Mesenchymal stem cell (in vitro differentiated cells and primary cell): Measurements from ENCODE around the gene CCDC92B.

ENCODE experiments used
- DNase-seq: peaks from one replicate; pipeline ENCODE4 v3.0.0-alpha.2; 2013
- H2AFZ ChIP-seq: one replicate; pipeline ENCODE4 v1.6.1; 2013; ENCODE audit warnings: low read depth, mild to moderate bottlenecking, control low read depth, inconsistent platforms, low read length, moderate library complexity
- H2AK5ac ChIP-seq: 2 replicates; pipeline ENCODE4 v1.6.1; 2013; ENCODE audit warnings: low read length, moderate library complexity, mild to moderate bottlenecking, inconsistent platforms; ENCODE audit not compliant: severe bottlenecking
- H2BK120ac ChIP-seq: one replicate; pipeline ENCODE4 v1.6.1; 2013; ENCODE audit warnings: low read depth, mild to moderate bottlenecking, inconsistent platforms, low read length, moderate library complexity
- H2BK12ac ChIP-seq, 2 experiments: one replicate each; pipeline ENCODE4 v1.6.1; 2013; ENCODE audit warnings: inconsistent platforms in 2 of 2, low read length in 2 of 2, mild to moderate bottlenecking in 2 of 2, moderate library complexity in 2 of 2, control low read depth in 1 of 2
- H2BK15ac ChIP-seq: one replicate; pipeline ENCODE4 v1.6.1; 2013; ENCODE audit warnings: mild to moderate bottlenecking, low read depth, inconsistent platforms; ENCODE audit not compliant: poor library complexity, severe bottlenecking
- H2BK5ac ChIP-seq: 2 replicates; pipeline ENCODE4 v1.6.1; 2013; ENCODE audit warnings: low read depth, mild to moderate bottlenecking, low read length, control low read depth, inconsistent platforms; ENCODE audit not compliant: poor library complexity, severe bottlenecking
- H3K14ac ChIP-seq, 2 experiments: one replicate each; pipeline ENCODE4 v1.6.1; 2013; ENCODE audit warnings: inconsistent platforms in 2 of 2, low read length in 2 of 2, control low read depth in 1 of 2, mild to moderate bottlenecking in 1 of 2, moderate library complexity in 1 of 2
- H3K18ac ChIP-seq, 2 experiments: one replicate each; pipeline ENCODE4 v1.6.1; 2013; ENCODE audit warnings: inconsistent platforms in 2 of 2, low read length in 2 of 2, control low read depth in 1 of 2, low read depth in 1 of 2, mild to moderate bottlenecking in 1 of 2
- H3K23ac ChIP-seq, 2 experiments: one replicate each; pipeline ENCODE4 v1.6.1; 2013; ENCODE audit warnings: inconsistent platforms in 2 of 2, low read length in 2 of 2, mild to moderate bottlenecking in 2 of 2, moderate library complexity in 2 of 2, control low read depth in 1 of 2
- H3K27ac ChIP-seq: 2 replicates; pipeline ENCODE4 v1.5.1; 2013; ENCODE audit warnings: mild to moderate bottlenecking, moderate library complexity, low read length, control low read depth, inconsistent platforms; ENCODE audit not compliant: poor library complexity, severe bottlenecking
- H3K27me3 ChIP-seq, 2 experiments: 2 replicates each; pipeline versions ENCODE4 v1.6.1 to v1.7.0; 2013; ENCODE audit warnings: low read length in 2 of 2, mild to moderate bottlenecking in 2 of 2, moderate library complexity in 2 of 2, control low read depth in 1 of 2, inconsistent platforms in 1 of 2; ENCODE audit not compliant: control insufficient read depth in 1 of 2, insufficient read depth in 1 of 2
- H3K36me3 ChIP-seq, 2 experiments: 2 replicates each; pipeline versions ENCODE4 v1.6.1 to v1.7.0; 2013; ENCODE audit warnings: low read length in 2 of 2, control low read depth in 1 of 2, inconsistent platforms in 1 of 2, low read depth in 1 of 2, mild to moderate bottlenecking in 1 of 2; ENCODE audit not compliant: insufficient read depth in 2 of 2, control insufficient read depth in 1 of 2
- H3K4ac ChIP-seq, 2 experiments: one replicate each; pipeline ENCODE4 v1.6.1; 2013; ENCODE audit warnings: inconsistent platforms in 2 of 2, low read length in 2 of 2, mild to moderate bottlenecking in 2 of 2, moderate library complexity in 2 of 2, control low read depth in 1 of 2, low read depth in 1 of 2
- H3K4me1 ChIP-seq: 2 replicates; pipeline ENCODE4 v1.6.1; 2013; ENCODE audit warnings: low read depth, low read length, control low read depth; ENCODE audit not compliant: control insufficient read depth, insufficient read depth
- H3K4me2 ChIP-seq: 2 replicates; pipeline ENCODE4 v1.6.1; 2013; ENCODE audit warnings: low read length, mild to moderate bottlenecking, inconsistent platforms; ENCODE audit not compliant: poor library complexity, severe bottlenecking
- H3K4me3 ChIP-seq, 2 experiments: 2 replicates each; pipeline versions ENCODE4 v1.5.1 to v1.7.0; 2013; ENCODE audit warnings: low read length in 2 of 2, mild to moderate bottlenecking in 2 of 2, control low read depth in 1 of 2, low read depth in 1 of 2; ENCODE audit not compliant: insufficient read depth in 1 of 2
- H3K79me1 ChIP-seq: replicated peaks from 2 replicates; pipeline ENCODE4 v1.6.1; 2013; ENCODE audit warnings: mild to moderate bottlenecking, control low read depth, low read length, inconsistent platforms; ENCODE audit not compliant: poor library complexity, severe bottlenecking
- H3K9ac ChIP-seq: 2 replicates; pipeline ENCODE4 v1.7.0; 2013; ENCODE audit warnings: mild to moderate bottlenecking, low read length, moderate library complexity
- H3K9me3 ChIP-seq: 2 replicates; pipeline ENCODE4 v1.7.0; 2013; ENCODE audit warnings: mild to moderate bottlenecking, low read length; ENCODE audit not compliant: control insufficient read depth
- H4K8ac ChIP-seq: one replicate; pipeline ENCODE4 v1.6.1; 2013; ENCODE audit warnings: inconsistent platforms, mild to moderate bottlenecking, low read length, moderate library complexity
- H4K91ac ChIP-seq: one replicate; pipeline ENCODE4 v1.6.1; 2013; ENCODE audit warnings: mild to moderate bottlenecking, low read length, inconsistent platforms
- WGBS: methylation state at CpG from one replicate; pipeline ENCODE4 v1.1.7; 2013; ENCODE audit warnings: mixed read lengths; 5-methylcytosine and 5-hydroxymethylcytosine counted together

Gene CCDC92B

DNA sequence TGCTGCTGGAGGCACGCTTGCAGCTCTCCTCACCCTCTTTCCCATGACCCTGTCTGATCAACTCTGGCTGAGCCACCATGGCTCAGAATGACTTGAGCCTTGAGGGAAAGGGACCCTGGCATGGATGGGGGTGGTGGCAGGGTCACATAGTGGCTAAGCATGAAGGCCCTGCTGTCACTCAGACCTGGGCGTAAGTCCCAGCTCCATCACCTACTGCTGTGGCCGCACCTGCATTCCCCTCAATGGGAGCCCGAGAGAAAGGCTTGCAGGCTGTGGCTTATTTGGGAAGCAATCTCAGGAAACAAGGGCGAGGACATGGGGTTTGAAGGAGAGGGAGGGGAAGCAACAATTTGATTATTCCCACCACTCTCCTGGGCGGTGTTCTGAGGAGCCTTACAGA, 29.0 kb upstream of the CCDC92B start:
- Histone ChIP-seq H3K23ac (no peak overlapping the region), H3K9ac (no peak overlapping the region), H2BK120ac (no peak overlapping the region), H2AFZ (no peak overlapping the region), H3K14ac (no peak overlapping the region), H3K9me3 (no peaks in the 10 kb centered on the region), H4K91ac (no peak overlapping the region), H2BK5ac (no peak overlapping the region), H2BK15ac (no peak overlapping the region), H3K4me3 (no peak overlapping the region), H2AK5ac (no peak overlapping the region), H3K18ac (no peak overlapping the region), H3K36me3 (peaks cover 0 to 2% of the 10 kb centered on the region in 2 experiments), H3K4me1 (peaks cover 21% of the 10 kb centered on the region), H2BK12ac (no peak overlapping the region), H4K8ac (no peak overlapping the region), H3K27ac (no peak overlapping the region), H3K4me2 (no peak overlapping the region), H3K27me3 (peaks cover 48 to 57% of the 10 kb centered on the region in 2 experiments), H3K79me1 (no peaks in the 10 kb centered on the region), H3K4ac (no peak overlapping the region)
- WGBS: 57% methylated on average over 5 of the region's 6 CpGs
- no peak for DNase-seq

GRCh38 chr17:2777242-2777867, 27.9 kb upstream of the CCDC92B start:
- Histone ChIP-seq H4K8ac (no peak overlapping the region), H3K4me3 (no peak overlapping the region), H3K27me3 (peaks cover 54 to 56% of the 10 kb centered on the region in 2 experiments), H3K9ac (no peak overlapping the region), H4K91ac (no peak overlapping the region), H2AK5ac (no peak overlapping the region), H3K79me1 (no peaks in the 10 kb centered on the region), H3K23ac (no peak overlapping the region), H3K36me3 (peaks cover 0 to 2% of the 10 kb centered on the region in 2 experiments), H2BK120ac (no peak overlapping the region), H3K4ac (no peak overlapping the region), H3K14ac (peak overlapping the region in 1 of 2 experiments; percentile 50), H3K4me2 (peak overlapping the region; percentile 81), H2AFZ (no peak overlapping the region), H3K27ac (no peak overlapping the region), H3K4me1 (peaks cover 21% of the 10 kb centered on the region), H3K9me3 (no peaks in the 10 kb centered on the region), H2BK15ac (no peak overlapping the region), H2BK5ac (no peak overlapping the region), H2BK12ac (no peak overlapping the region), H3K18ac (no peak overlapping the region)
- no peak for DNase-seq
- WGBS: 45% methylated on average over 9 of the region's 11 CpGs

DNA sequence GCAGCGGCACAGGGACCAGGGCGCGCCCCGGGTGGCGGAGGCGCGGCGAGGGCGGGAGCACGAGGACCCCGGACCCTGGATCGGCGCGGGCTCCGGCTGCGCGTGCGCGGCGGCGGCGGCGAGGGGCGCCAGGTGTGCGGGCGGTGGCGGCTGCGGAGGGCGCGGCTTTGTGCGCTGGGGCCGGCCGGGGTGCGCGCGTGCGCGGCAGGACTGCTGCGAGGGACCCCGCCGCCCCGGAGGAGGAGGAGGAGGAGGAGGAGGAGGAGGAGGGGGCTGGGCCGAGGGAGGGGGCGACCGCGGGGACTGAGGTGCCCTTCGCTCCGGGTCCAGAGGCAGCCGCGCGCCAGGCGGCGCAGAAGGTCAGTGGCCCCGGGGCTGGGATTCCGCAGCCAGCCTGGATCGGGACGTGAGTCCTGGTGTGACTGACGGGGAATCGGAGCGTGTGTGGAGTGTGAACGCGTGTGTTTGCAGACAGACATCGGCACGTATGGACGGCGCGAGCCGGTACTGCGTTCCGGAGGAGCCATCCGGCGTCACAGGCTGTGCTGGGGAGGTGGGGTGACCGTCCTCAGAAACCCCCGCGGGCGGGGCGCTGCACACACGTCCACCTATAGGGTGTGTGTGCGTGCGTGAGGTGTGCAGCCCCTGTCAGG, 27.3 kb upstream of the CCDC92B start:
- DNase-seq: no peak
- H3K36me3 ChIP-seq: peaks cover 0 to 2% of the 10 kb centered on the region in 2 experiments

DNA sequence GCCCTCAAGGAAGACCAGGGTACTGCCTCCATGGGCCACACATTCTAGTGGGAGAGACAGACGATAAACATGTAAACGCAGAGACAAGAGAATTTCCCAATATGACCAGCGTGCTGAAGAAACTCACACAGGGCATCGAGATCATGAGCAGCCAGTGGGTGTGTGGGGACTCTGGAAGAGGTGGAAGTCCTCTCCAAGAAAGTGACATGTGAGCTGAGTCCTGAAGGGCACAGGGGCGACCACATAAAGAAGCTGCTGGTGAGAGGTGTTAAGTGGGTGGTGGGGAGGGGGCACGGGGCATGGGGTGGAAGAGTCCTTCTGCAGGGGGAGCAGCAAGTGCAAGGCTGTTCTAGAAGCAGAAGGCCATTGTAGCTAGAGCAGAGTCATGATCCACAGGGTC, 25.8 kb upstream of the CCDC92B start:
- Histone ChIP-seq H3K23ac (no peak overlapping the region), H3K36me3 (peaks cover 0 to 2% of the 10 kb centered on the region in 2 experiments), H3K18ac (no peak overlapping the region), H3K9ac (no peak overlapping the region), H3K4me2 (no peak overlapping the region), H4K91ac (no peak overlapping the region), H3K27me3 (peaks cover 54 to 60% of the 10 kb centered on the region in 2 experiments), H2BK5ac (no peak overlapping the region), H3K4me1 (peaks cover 11% of the 10 kb centered on the region), H3K27ac (no peak overlapping the region), H3K9me3 (no peaks in the 10 kb centered on the region), H2AFZ (no peak overlapping the region), H3K4me3 (no peak overlapping the region), H4K8ac (no peak overlapping the region), H3K14ac (no peak overlapping the region), H2BK15ac (no peak overlapping the region), H2BK120ac (no peak overlapping the region), H2AK5ac (no peak overlapping the region), H3K79me1 (no peaks in the 10 kb centered on the region), H3K4ac (no peak overlapping the region), H2BK12ac (no peak overlapping the region)
- no peak for DNase-seq
- 68% methylated on average over 6 of the region's 6 CpGs for WGBS

More for the DNA sequence above, 27.3 kb upstream of the CCDC92B start:
- Histone ChIP-seq H3K4me1 (peaks cover 14% of the 10 kb centered on the region), H4K91ac (no peak overlapping the region), H2BK5ac (no peak overlapping the region), H3K4ac (no peak overlapping the region), H2BK120ac (no peak overlapping the region), H3K18ac (no peak overlapping the region), H3K14ac (peak overlapping the region in 1 of 2 experiments; percentile 50), H3K4me2 (peak overlapping the region; percentile 81), H3K23ac (peak overlapping the region in 1 of 2 experiments; percentile 94), H2BK12ac (no peak overlapping the region), H3K9ac (no peak overlapping the region), H3K4me3 (peak overlapping the region in 1 of 2 experiments; percentile 28), H4K8ac (no peak overlapping the region), H3K9me3 (no peaks in the 10 kb centered on the region), H2AK5ac (no peak overlapping the region), H2AFZ (no peak overlapping the region), H3K79me1 (no peaks in the 10 kb centered on the region), H3K27ac (no peak overlapping the region), H2BK15ac (no peak overlapping the region), H3K27me3 (peaks cover 54 to 56% of the 10 kb centered on the region in 2 experiments)
- 2% methylated on average over 38 of the region's 80 CpGs for WGBS
